SU-DHL-6 (cell line): ENCODE results near the gene ITGB5.

Experiments used
- EZH2phosphoT487 ChIP-seq: fragments of 200-600 bp; sonication (generic), shearing (Covaris generic); conservative IDR thresholded peaks from 2 replicates; pipeline ENCODE4 v1.6.1; 2018; ENCODE audit warnings: mild to moderate bottlenecking, antibody characterized with exemption, low read length, moderate library complexity, mixed read lengths
- TF ChIP-seq, protein P1 (sequence below): fragments of 200-600 bp; sonication (generic); IDR thresholded peaks from one replicate; pipeline ENCODE4 v1.5.1; 2017; ENCODE audit warnings: antibody characterized with exemption, mild to moderate bottlenecking, low read length, moderate library complexity; ENCODE audit not compliant: insufficient read depth, poor library complexity, severe bottlenecking

DNA sequence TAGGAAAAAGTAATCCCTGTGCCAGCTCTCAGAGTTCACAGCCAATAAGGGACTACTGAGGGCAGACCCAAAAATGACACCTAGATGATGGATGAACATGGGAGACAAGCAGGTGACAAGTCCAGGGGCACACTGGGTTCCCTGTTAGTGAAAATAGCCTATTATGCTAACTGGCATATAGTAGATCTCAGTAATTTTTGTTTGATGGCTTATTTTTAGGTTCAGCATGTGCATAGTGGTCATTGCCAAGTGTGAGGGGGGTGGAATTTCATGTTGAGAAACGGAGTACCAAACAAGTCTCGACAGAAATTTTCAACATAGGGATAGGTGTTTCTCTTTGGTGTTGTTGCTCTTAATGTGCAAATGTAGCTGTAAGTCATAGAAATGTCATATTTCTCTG, 6.4 kb upstream of the ITGB5 start:
- TF ChIP-seq, protein P1, sequence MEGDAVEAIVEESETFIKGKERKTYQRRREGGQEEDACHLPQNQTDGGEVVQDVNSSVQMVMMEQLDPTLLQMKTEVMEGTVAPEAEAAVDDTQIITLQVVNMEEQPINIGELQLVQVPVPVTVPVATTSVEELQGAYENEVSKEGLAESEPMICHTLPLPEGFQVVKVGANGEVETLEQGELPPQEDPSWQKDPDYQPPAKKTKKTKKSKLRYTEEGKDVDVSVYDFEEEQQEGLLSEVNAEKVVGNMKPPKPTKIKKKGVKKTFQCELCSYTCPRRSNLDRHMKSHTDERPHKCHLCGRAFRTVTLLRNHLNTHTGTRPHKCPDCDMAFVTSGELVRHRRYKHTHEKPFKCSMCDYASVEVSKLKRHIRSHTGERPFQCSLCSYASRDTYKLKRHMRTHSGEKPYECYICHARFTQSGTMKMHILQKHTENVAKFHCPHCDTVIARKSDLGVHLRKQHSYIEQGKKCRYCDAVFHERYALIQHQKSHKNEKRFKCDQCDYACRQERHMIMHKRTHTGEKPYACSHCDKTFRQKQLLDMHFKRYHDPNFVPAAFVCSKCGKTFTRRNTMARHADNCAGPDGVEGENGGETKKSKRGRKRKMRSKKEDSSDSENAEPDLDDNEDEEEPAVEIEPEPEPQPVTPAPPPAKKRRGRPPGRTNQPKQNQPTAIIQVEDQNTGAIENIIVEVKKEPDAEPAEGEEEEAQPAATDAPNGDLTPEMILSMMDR: no peak
- no peak for TF ChIP-seq EZH2phosphoT487
